ENCODE results near the gene FOXN3. TPM values are rescaled to one million over a fixed set of nuclear protein-coding genes. Genes with fewer than 3 reads are reported as not detected.

The FOXN3 gene
- total RNA-seq, 1 donor from 2014 or later, result 106 TPM

GRCh38 chr14:89356496-89356895 lies 60.5 kb downstream of the FOXN3 start:
- H3K4me3 Mint-ChIP-seq, result no peak overlapping the region
- peak overlapping the region; percentile 42 for H3K27ac Mint-ChIP-seq
- peaks cover 4% of the 10 kb centered on the region for H3K36me3 Mint-ChIP-seq (ENCODE audit: low read depth)
- no peaks in the 10 kb centered on the region for H3K27me3 Mint-ChIP-seq
- H3K4me1 Mint-ChIP-seq, result peaks cover 65% of the 10 kb centered on the region
- POLR2A ChIA-PET, result interaction anchor here (1.1 kb wide), 1 partner anchor 17 kb away, joined by 3 read pairs; no protein-coding TSS in a partner anchor
- CTCF ChIA-PET, result no interaction called here
- intact Hi-C loops (cut with micrococcal nuclease), result no loop called here
- DNase-seq, result no peak
- no peak for TF ChIP-seq CTCF (IDR thresholded peaks at IDR 0.05)
- ATAC-seq (ENCODE audit: low read depth), result no peak
- no peaks in the 10 kb centered on the region for H3K9me3 Mint-ChIP-seq

- intact Hi-C loops (cut with micrococcal nuclease), result no loop called here
- ChIA-PET POLR2A (interaction anchor here (1.4 to 1.5 kb wide), 2 partner anchors 11 to 30 kb away, joined by 5 to 7 read pairs; no protein-coding TSS in a partner anchor), CTCF (interaction anchor here (2.3 kb wide), 1 partner anchor 17 kb away, joined by 7 read pairs; no protein-coding TSS in a partner anchor)
- Mint-ChIP-seq H3K9me3 (no peaks in the 10 kb centered on the region), H3K27me3 (no peaks in the 10 kb centered on the region), H3K27ac (peak overlapping the region; percentile 94), H3K4me3 (no peak overlapping the region), H3K36me3 (ENCODE audit: low read depth) (peaks cover 20% of the 10 kb centered on the region), H3K4me1 (peaks cover 77% of the 10 kb centered on the region)
- TF ChIP-seq CTCF (IDR thresholded peaks at IDR 0.05), result no peak
- DNase-seq (no peak), ATAC-seq (ENCODE audit: low read depth) (no peak)
Observed at GRCh38 chr14:89353766-89354113, 63.3 kb downstream of the FOXN3 start.

GRCh38 chr14:89352976-89353765 lies 63.9 kb downstream of the FOXN3 start:
- ATAC-seq (ENCODE audit: low read depth), result no peak
- H3K27ac Mint-ChIP-seq, result peak overlapping the region; percentile 94
- no peak for DNase-seq
- POLR2A ChIA-PET, result interaction anchor here (0.9 to 1.6 kb wide), 4 partner anchors 12 to 63 kb away, joined by 4 to 7 read pairs (median 6); no protein-coding TSS in a partner anchor
- no peaks in the 10 kb centered on the region for H3K27me3 Mint-ChIP-seq
- intact Hi-C loops (cut with micrococcal nuclease), result no loop called here
- CTCF ChIA-PET, result interaction anchor here (0.6 to 2.3 kb wide), 2 partner anchors 17 to 49 kb away, joined by 3 to 7 read pairs; no protein-coding TSS in a partner anchor
- no peak overlapping the region for H3K4me3 Mint-ChIP-seq
- TF ChIP-seq CTCF (IDR thresholded peaks at IDR 0.05), result no peak
- no peaks in the 10 kb centered on the region for H3K9me3 Mint-ChIP-seq
- H3K4me1 Mint-ChIP-seq, result peaks cover 73% of the 10 kb centered on the region
- H3K36me3 Mint-ChIP-seq (ENCODE audit: low read depth), result peaks cover 24% of the 10 kb centered on the region

GRCh38 chr14:89351516-89352404 lies 65.3 kb downstream of the FOXN3 start:
- ATAC-seq (ENCODE audit: low read depth) (peak; percentile 77), DNase-seq (no peak)
- CTCF ChIA-PET, result no interaction called here
- H3K4me3 Mint-ChIP-seq, result peak overlapping the region; percentile 77
- H3K4me1 Mint-ChIP-seq, result peaks cover 63% of the 10 kb centered on the region
- H3K36me3 Mint-ChIP-seq (ENCODE audit: low read depth), result peaks cover 35% of the 10 kb centered on the region
- POLR2A ChIA-PET, result interaction anchor here (1.0 to 1.7 kb wide), 4 partner anchors 14 to 79 kb away, joined by 3 to 8 read pairs (median 6); no protein-coding TSS in a partner anchor
- intact Hi-C loops (cut with micrococcal nuclease), result loop anchor here (1.0 kb wide), 3 partner anchors 14 to 65 kb away; no protein-coding TSS in a partner anchor
- TF ChIP-seq CTCF (IDR thresholded peaks at IDR 0.05), result no peak
- H3K9me3 Mint-ChIP-seq, result no peaks in the 10 kb centered on the region
- no peaks in the 10 kb centered on the region for H3K27me3 Mint-ChIP-seq
- peak overlapping the region; percentile 94 for H3K27ac Mint-ChIP-seq

Data from activated B cell treated with CpG ODN at 0.5 μM for 24 hours (primary cell).